K562 (cell line): ENCODE data around the gene TMSB4X. TPM values are rescaled to one million over a fixed set of nuclear protein-coding genes. Genes with fewer than 3 reads are reported as not detected.
A peak's percentile ranks its signal among the peaks of the same experiment; 100 is the strongest.

Experiments
- CBFA2T2 ChIP-seq: fragments of 450-650 bp; conservative IDR thresholded peaks from 2 replicates; pipeline ENCODE4 v1.6.1; 2017; ENCODE audit warnings: mild to moderate bottlenecking
- COPS2 ChIP-seq: fragments of 450-650 bp; conservative IDR thresholded peaks from 2 replicates; pipeline ENCODE4 v1.6.1; 2016; ENCODE audit warnings: mild to moderate bottlenecking, moderate library complexity
- DNMT1 ChIP-seq: fragments of 450-650 bp; IDR thresholded peaks from 2 replicates; pipeline ENCODE4 v1.6.1; 2016; ENCODE audit warnings: antibody characterized with exemption, mild to moderate bottlenecking
- FOXP1 ChIP-seq: sonication (generic); formaldehyde crosslinking; IDR thresholded peaks from 2 replicates; pipeline ENCODE4 v1.8.0; 2022; ENCODE audit warnings: mild to moderate bottlenecking, missing genetic modification reagents
- HNRNPLL ChIP-seq: fragments of 200-400 bp; formaldehyde crosslinking; IDR thresholded peaks from 2 replicates; pipeline ENCODE4 v1.6.1; 2017; ENCODE audit warnings: low read length, low read depth, mild to moderate bottlenecking; ENCODE audit not compliant: poor library complexity, severe bottlenecking
- TRIM24 ChIP-seq, 2 experiments: fragments of 450-650 bp; IDR thresholded peaks; 2 replicates each; pipeline ENCODE4 v1.6.1; 2016
- ZNF311 ChIP-seq: fragments of 250-450 bp; sonication (Bioruptor Pico); IDR thresholded peaks from 2 replicates; pipeline ENCODE4 v1.4.0; 2020; ENCODE audit warnings: mild to moderate bottlenecking, moderate library complexity
- polyA plus RNA-seq, 8 experiments: library from polyadenylated mRNA; depleted of rRNA in 4 of 8; stranded (reverse) in 5 of 8; unstranded in 3 of 8; fragments of >200 nt; fragmentation: Nextera tagmentation in 2 of 8; fragmentation: Illumina TruSeq in 1 of 8; extraction: Ambion mirVana in 2 of 8; extraction: Trizol in 1 of 8; gene quantifications; 2 replicates each; pipeline versions ENCODE4 v1.2.1 to v1.2.3, GENCODE V29; 2011 to 2014; ENCODE audit warnings: inconsistent platforms in 1 of 8, missing spikeins in 1 of 8
- total RNA-seq, 7 experiments: library from RNA; depleted of rRNA in 6 of 7; stranded (reverse); fragments of >200 nt in 6 of 7; fragmentation: Illumina TruSeq in 2 of 7; extraction: Trizol in 2 of 7; gene quantifications; 2 replicates each; pipeline versions ENCODE4 v1.2.1 to v1.2.3, GENCODE V29; 2011 to 2021; ENCODE audit warnings: low replicate concordance in 1 of 7
- TF ChIP-seq, protein P1 (sequence below): fragments of 450-650 bp; IDR thresholded peaks from 2 replicates; pipeline ENCODE4 v1.6.1; 2016; ENCODE audit warnings: mild to moderate bottlenecking, moderate library complexity
- TF ChIP-seq, protein P2 (sequence below): sonication (generic); formaldehyde crosslinking; IDR thresholded peaks from 2 replicates; pipeline ENCODE4 v1.8.1; 2023; ENCODE audit warnings: mild to moderate bottlenecking, missing genetic modification reagents
- TF ChIP-seq, protein P3 (sequence below): fragments of 250-450 bp; sonication (Bioruptor Pico); IDR thresholded peaks from 2 replicates; pipeline ENCODE4 v1.8.0; 2021; ENCODE audit warnings: mild to moderate bottlenecking, moderate library complexity
- TF ChIP-seq, protein P4 (sequence below): sonication (generic); formaldehyde crosslinking; IDR thresholded peaks from 2 replicates; pipeline ENCODE4 v1.8.1; 2023; ENCODE audit warnings: mild to moderate bottlenecking, missing genetic modification reagents

Gene TMSB4X
- total and polyA plus RNA-seq, 9 of the 15 experiments (the other 6 are each of a cell fraction or from before 2014, with no cell fraction given) = 1,035 to 2,035 (median 1,529) TPM

DNA sequence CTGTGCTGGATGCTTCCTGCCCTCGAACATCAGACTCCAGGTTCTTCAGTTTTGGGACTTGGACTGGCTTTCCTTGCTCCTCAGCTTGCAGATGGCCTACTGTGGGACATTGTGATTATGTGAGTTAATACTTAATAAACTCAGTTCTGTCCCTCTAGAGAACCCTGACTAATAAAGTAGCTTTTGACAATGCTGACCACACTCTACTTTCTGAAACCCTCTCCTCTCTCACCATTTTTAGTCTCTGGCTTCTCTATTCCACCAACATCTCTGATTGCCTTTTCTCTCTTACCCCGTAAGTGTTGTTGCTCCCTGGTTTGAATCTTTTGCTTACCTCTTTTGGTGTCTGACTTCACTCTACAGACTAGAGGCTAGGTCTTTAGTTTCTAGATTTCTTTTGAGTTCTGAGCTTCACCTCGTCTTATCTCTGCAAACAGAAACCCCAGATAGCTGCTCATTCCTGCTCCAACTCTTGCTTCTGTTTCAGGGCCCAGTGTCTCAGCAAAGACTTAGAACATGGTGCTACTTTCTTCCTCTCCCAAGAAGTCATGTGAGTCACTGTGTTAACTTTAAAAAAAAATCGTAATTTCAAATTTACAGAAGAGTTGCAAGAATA lies 11.4 kb downstream of the TMSB4X start (continued):
- TF ChIP-seq, protein P1, sequence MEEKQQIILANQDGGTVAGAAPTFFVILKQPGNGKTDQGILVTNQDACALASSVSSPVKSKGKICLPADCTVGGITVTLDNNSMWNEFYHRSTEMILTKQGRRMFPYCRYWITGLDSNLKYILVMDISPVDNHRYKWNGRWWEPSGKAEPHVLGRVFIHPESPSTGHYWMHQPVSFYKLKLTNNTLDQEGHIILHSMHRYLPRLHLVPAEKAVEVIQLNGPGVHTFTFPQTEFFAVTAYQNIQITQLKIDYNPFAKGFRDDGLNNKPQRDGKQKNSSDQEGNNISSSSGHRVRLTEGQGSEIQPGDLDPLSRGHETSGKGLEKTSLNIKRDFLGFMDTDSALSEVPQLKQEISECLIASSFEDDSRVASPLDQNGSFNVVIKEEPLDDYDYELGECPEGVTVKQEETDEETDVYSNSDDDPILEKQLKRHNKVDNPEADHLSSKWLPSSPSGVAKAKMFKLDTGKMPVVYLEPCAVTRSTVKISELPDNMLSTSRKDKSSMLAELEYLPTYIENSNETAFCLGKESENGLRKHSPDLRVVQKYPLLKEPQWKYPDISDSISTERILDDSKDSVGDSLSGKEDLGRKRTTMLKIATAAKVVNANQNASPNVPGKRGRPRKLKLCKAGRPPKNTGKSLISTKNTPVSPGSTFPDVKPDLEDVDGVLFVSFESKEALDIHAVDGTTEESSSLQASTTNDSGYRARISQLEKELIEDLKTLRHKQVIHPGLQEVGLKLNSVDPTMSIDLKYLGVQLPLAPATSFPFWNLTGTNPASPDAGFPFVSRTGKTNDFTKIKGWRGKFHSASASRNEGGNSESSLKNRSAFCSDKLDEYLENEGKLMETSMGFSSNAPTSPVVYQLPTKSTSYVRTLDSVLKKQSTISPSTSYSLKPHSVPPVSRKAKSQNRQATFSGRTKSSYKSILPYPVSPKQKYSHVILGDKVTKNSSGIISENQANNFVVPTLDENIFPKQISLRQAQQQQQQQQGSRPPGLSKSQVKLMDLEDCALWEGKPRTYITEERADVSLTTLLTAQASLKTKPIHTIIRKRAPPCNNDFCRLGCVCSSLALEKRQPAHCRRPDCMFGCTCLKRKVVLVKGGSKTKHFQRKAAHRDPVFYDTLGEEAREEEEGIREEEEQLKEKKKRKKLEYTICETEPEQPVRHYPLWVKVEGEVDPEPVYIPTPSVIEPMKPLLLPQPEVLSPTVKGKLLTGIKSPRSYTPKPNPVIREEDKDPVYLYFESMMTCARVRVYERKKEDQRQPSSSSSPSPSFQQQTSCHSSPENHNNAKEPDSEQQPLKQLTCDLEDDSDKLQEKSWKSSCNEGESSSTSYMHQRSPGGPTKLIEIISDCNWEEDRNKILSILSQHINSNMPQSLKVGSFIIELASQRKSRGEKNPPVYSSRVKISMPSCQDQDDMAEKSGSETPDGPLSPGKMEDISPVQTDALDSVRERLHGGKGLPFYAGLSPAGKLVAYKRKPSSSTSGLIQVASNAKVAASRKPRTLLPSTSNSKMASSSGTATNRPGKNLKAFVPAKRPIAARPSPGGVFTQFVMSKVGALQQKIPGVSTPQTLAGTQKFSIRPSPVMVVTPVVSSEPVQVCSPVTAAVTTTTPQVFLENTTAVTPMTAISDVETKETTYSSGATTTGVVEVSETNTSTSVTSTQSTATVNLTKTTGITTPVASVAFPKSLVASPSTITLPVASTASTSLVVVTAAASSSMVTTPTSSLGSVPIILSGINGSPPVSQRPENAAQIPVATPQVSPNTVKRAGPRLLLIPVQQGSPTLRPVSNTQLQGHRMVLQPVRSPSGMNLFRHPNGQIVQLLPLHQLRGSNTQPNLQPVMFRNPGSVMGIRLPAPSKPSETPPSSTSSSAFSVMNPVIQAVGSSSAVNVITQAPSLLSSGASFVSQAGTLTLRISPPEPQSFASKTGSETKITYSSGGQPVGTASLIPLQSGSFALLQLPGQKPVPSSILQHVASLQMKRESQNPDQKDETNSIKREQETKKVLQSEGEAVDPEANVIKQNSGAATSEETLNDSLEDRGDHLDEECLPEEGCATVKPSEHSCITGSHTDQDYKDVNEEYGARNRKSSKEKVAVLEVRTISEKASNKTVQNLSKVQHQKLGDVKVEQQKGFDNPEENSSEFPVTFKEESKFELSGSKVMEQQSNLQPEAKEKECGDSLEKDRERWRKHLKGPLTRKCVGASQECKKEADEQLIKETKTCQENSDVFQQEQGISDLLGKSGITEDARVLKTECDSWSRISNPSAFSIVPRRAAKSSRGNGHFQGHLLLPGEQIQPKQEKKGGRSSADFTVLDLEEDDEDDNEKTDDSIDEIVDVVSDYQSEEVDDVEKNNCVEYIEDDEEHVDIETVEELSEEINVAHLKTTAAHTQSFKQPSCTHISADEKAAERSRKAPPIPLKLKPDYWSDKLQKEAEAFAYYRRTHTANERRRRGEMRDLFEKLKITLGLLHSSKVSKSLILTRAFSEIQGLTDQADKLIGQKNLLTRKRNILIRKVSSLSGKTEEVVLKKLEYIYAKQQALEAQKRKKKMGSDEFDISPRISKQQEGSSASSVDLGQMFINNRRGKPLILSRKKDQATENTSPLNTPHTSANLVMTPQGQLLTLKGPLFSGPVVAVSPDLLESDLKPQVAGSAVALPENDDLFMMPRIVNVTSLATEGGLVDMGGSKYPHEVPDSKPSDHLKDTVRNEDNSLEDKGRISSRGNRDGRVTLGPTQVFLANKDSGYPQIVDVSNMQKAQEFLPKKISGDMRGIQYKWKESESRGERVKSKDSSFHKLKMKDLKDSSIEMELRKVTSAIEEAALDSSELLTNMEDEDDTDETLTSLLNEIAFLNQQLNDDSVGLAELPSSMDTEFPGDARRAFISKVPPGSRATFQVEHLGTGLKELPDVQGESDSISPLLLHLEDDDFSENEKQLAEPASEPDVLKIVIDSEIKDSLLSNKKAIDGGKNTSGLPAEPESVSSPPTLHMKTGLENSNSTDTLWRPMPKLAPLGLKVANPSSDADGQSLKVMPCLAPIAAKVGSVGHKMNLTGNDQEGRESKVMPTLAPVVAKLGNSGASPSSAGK = no peak
- no peak for TF ChIP-seq HNRNPLL
- no peak for TF ChIP-seq DNMT1
- no peak for TF ChIP-seq COPS2
- peak; percentile 47 for TF ChIP-seq CBFA2T2
- TF ChIP-seq ZNF311 (CRISPR knock-in tag) = no peak
- no peak for TF ChIP-seq FOXP1
- TF ChIP-seq, protein P2, sequence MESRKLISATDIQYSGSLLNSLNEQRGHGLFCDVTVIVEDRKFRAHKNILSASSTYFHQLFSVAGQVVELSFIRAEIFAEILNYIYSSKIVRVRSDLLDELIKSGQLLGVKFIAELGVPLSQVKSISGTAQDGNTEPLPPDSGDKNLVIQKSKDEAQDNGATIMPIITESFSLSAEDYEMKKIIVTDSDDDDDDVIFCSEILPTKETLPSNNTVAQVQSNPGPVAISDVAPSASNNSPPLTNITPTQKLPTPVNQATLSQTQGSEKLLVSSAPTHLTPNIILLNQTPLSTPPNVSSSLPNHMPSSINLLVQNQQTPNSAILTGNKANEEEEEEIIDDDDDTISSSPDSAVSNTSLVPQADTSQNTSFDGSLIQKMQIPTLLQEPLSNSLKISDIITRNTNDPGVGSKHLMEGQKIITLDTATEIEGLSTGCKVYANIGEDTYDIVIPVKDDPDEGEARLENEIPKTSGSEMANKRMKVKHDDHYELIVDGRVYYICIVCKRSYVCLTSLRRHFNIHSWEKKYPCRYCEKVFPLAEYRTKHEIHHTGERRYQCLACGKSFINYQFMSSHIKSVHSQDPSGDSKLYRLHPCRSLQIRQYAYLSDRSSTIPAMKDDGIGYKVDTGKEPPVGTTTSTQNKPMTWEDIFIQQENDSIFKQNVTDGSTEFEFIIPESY (CRISPR knock-in tag) = no peak
- TF ChIP-seq, protein P3, sequence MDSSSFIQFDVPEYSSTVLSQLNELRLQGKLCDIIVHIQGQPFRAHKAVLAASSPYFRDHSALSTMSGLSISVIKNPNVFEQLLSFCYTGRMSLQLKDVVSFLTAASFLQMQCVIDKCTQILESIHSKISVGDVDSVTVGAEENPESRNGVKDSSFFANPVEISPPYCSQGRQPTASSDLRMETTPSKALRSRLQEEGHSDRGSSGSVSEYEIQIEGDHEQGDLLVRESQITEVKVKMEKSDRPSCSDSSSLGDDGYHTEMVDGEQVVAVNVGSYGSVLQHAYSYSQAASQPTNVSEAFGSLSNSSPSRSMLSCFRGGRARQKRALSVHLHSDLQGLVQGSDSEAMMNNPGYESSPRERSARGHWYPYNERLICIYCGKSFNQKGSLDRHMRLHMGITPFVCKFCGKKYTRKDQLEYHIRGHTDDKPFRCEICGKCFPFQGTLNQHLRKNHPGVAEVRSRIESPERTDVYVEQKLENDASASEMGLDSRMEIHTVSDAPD = no peak
- TF ChIP-seq, protein P4, sequence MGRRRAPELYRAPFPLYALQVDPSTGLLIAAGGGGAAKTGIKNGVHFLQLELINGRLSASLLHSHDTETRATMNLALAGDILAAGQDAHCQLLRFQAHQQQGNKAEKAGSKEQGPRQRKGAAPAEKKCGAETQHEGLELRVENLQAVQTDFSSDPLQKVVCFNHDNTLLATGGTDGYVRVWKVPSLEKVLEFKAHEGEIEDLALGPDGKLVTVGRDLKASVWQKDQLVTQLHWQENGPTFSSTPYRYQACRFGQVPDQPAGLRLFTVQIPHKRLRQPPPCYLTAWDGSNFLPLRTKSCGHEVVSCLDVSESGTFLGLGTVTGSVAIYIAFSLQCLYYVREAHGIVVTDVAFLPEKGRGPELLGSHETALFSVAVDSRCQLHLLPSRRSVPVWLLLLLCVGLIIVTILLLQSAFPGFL = no peak
- no peak for TF ChIP-seq TRIM24 (IDR thresholded peaks at IDR 0.05)
